Panc1 (cell line): ENCODE measurements around the gene SLIT3. TPM values are rescaled to one million over a fixed set of nuclear protein-coding genes. Genes with fewer than 3 reads are reported as not detected.

Source experiments
- ATAC-seq: fragments of 200-7000 bp; cut with Tn5 transposase; 2 replicates; pipeline ENCODE4 v1.9.1; 2020; ENCODE audit warnings: mild to moderate bottlenecking, moderate library complexity
- BruUV-seq: library from RNA; stranded (reverse); fragments of 400-500 nt; replicated peaks from 2 replicates; lab custom pipeline; 2021; lab: Mats Ljungman, UMichigan
- CTCF ChIA-PET: fragments of 300-600 bp; sonication (Branson Sonifier 250); formaldehyde crosslinking; loops from one replicate; lab custom pipeline; 2022; ENCODE audit warnings: antibody characterized with exemption; lab: Charles Lee
- POLR2A ChIA-PET: fragments of 300-600 bp; sonication (Branson Sonifier 250); formaldehyde crosslinking; loops from one replicate; lab custom pipeline; 2022; ENCODE audit warnings: antibody characterized with exemption; lab: Charles Lee
- DNase-seq: peaks from one replicate; pipeline ENCODE4 v3.0.0-alpha.2; 2010; ENCODE audit warnings: low read depth, low spot score
- H3K27ac ChIP-seq: 2 replicates; pipeline ENCODE4 v1.5.1; 2011; ENCODE audit warnings: mild to moderate bottlenecking, low read length, inconsistent platforms
- H3K27me3 ChIP-seq: fragments of 200-500 bp; sonication (Bioruptor generic); 2 replicates; pipeline ENCODE4 v1.6.0; 2014; ENCODE audit warnings: low read length, inconsistent platforms; ENCODE audit not compliant: control insufficient read depth, insufficient read depth
- H3K36me3 ChIP-seq: fragments of 200-500 bp; sonication (Bioruptor generic); 2 replicates; pipeline ENCODE4 v1.5.1; 2014; ENCODE audit warnings: inconsistent platforms, mild to moderate bottlenecking, low read length, moderate library complexity; ENCODE audit not compliant: control insufficient read depth, insufficient read depth
- H3K4me1 ChIP-seq: 2 replicates; pipeline ENCODE4 v1.5.1; 2011; ENCODE audit warnings: inconsistent platforms, mild to moderate bottlenecking, low read length, moderate library complexity; ENCODE audit not compliant: control insufficient read depth, insufficient read depth
- H3K4me3 ChIP-seq, 2 experiments: 2 replicates each; pipeline ENCODE4 v1.5.1; 2011 to 2012; ENCODE audit warnings: low read depth in 2 of 2, low read length in 2 of 2, mild to moderate bottlenecking in 2 of 2, inconsistent platforms in 1 of 2, moderate library complexity in 1 of 2
- H3K9me3 ChIP-seq: fragments of 200-500 bp; sonication (Bioruptor generic); 2 replicates; pipeline ENCODE4 v1.5.1; 2014; ENCODE audit warnings: low read depth, mild to moderate bottlenecking, inconsistent platforms, low read length, moderate library complexity; ENCODE audit not compliant: control insufficient read depth, insufficient read depth
- POLR2AphosphoS5 ChIP-seq: IDR thresholded peaks from 2 replicates; pipeline ENCODE4 v1.6.1; 2012; ENCODE audit warnings: mild to moderate bottlenecking, low read depth, low read length, moderate library complexity
- SIN3A ChIP-seq: IDR thresholded peaks from 2 replicates; pipeline ENCODE4 v1.6.1; 2012; ENCODE audit warnings: low read depth, mild to moderate bottlenecking, low read length, moderate library complexity, borderline replicate concordance; ENCODE audit not compliant: insufficient read depth
- TCF7L2 ChIP-seq: IDR thresholded peaks from 2 replicates; pipeline ENCODE4 v1.6.1; 2011; ENCODE audit warnings: mild to moderate bottlenecking, low read depth, low read length, inconsistent platforms
- in situ Hi-C: cut with HindIII; loops from 2 replicates; pipeline ENCODE4 v1.10.0; 2016; ENCODE audit warnings: low sequenced_read_pairs, low pct_unique_long_range_greater_than_20kb
- intact Hi-C: fragments of 100-400 bp; cut with micrococcal nuclease; formaldehyde crosslinking; loops from one replicate; pipeline ENCODE4 v1.10.0; 2022; ENCODE audit not compliant: unreplicated experiment
- total RNA-seq: library from RNA; stranded (reverse); gene quantifications from one replicate; pipeline ENCODE4 v1.2.1, GENCODE V29; 2021; ENCODE audit not compliant: unreplicated experiment
- TF ChIP-seq, protein P1 (sequence below), 2 experiments: IDR thresholded peaks; 2 replicates each; pipeline ENCODE4 v1.6.1; 2011 to 2012; ENCODE audit warnings: low read depth in 2 of 2, control low read depth in 1 of 2, low read length in 1 of 2, mild to moderate bottlenecking in 1 of 2, moderate library complexity in 1 of 2; ENCODE audit not compliant: insufficient read depth in 1 of 2
- TF ChIP-seq, protein P2 (sequence below): fragments of 450-650 bp; IDR thresholded peaks from 2 replicates; pipeline ENCODE4 v1.5.1; 2017; ENCODE audit warnings: mild to moderate bottlenecking

Gene SLIT3
- total RNA-seq, 1 experiment from 2014 or later = 26.4 TPM

DNA sequence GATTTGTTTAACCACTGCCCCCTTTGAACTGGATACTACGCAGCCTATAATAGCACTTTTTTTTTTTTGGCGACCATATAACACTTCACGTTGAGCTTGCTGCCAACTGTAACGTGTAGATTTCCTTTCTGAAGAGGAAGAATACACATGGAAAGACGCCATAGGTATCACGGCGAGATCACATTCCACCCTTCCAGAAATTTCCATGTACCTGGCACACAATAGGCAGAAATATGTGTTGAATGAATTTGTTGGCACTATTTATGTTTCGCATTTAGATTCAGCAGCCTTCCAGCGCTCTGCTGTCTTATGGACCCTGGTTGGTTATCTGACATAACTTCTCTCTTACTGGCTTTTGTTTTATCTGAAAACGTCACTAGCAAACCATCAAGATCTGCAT is 250.3 kb downstream of the SLIT3 start:
- in situ Hi-C loops = no loop called here
- intact Hi-C loops = no loop called here
- no peaks in the 10 kb centered on the region for H3K9me3 ChIP-seq
- TF ChIP-seq TCF7L2 (no peak), SIN3A (no peak), POLR2AphosphoS5 (no peak)
- TF ChIP-seq, protein P1, sequence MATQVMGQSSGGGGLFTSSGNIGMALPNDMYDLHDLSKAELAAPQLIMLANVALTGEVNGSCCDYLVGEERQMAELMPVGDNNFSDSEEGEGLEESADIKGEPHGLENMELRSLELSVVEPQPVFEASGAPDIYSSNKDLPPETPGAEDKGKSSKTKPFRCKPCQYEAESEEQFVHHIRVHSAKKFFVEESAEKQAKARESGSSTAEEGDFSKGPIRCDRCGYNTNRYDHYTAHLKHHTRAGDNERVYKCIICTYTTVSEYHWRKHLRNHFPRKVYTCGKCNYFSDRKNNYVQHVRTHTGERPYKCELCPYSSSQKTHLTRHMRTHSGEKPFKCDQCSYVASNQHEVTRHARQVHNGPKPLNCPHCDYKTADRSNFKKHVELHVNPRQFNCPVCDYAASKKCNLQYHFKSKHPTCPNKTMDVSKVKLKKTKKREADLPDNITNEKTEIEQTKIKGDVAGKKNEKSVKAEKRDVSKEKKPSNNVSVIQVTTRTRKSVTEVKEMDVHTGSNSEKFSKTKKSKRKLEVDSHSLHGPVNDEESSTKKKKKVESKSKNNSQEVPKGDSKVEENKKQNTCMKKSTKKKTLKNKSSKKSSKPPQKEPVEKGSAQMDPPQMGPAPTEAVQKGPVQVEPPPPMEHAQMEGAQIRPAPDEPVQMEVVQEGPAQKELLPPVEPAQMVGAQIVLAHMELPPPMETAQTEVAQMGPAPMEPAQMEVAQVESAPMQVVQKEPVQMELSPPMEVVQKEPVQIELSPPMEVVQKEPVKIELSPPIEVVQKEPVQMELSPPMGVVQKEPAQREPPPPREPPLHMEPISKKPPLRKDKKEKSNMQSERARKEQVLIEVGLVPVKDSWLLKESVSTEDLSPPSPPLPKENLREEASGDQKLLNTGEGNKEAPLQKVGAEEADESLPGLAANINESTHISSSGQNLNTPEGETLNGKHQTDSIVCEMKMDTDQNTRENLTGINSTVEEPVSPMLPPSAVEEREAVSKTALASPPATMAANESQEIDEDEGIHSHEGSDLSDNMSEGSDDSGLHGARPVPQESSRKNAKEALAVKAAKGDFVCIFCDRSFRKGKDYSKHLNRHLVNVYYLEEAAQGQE (IDR thresholded peaks at IDR 0.05; ENCODE audit: insufficient read depth in 1 of 2, low read depth in 2 of 2, low read length in 1 of 2) = no peak
- TF ChIP-seq, protein P2, sequence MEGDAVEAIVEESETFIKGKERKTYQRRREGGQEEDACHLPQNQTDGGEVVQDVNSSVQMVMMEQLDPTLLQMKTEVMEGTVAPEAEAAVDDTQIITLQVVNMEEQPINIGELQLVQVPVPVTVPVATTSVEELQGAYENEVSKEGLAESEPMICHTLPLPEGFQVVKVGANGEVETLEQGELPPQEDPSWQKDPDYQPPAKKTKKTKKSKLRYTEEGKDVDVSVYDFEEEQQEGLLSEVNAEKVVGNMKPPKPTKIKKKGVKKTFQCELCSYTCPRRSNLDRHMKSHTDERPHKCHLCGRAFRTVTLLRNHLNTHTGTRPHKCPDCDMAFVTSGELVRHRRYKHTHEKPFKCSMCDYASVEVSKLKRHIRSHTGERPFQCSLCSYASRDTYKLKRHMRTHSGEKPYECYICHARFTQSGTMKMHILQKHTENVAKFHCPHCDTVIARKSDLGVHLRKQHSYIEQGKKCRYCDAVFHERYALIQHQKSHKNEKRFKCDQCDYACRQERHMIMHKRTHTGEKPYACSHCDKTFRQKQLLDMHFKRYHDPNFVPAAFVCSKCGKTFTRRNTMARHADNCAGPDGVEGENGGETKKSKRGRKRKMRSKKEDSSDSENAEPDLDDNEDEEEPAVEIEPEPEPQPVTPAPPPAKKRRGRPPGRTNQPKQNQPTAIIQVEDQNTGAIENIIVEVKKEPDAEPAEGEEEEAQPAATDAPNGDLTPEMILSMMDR = no peak
- H3K4me3 ChIP-seq = no peak overlapping the region
- no TSS peak for BruUV-seq
- no peaks in the 10 kb centered on the region for H3K36me3 ChIP-seq
- no peaks in the 10 kb centered on the region for H3K4me1 ChIP-seq
- DNase-seq = no peak
- no peaks in the 10 kb centered on the region for H3K27me3 ChIP-seq
- no peak overlapping the region for H3K27ac ChIP-seq
- POLR2A ChIA-PET = no interaction called here
- ATAC-seq = no peak
- CTCF ChIA-PET = interaction anchor here (0.6 kb wide), 1 partner anchor 20 kb away, joined by 3 read pairs; no protein-coding TSS in a partner anchor

DNA sequence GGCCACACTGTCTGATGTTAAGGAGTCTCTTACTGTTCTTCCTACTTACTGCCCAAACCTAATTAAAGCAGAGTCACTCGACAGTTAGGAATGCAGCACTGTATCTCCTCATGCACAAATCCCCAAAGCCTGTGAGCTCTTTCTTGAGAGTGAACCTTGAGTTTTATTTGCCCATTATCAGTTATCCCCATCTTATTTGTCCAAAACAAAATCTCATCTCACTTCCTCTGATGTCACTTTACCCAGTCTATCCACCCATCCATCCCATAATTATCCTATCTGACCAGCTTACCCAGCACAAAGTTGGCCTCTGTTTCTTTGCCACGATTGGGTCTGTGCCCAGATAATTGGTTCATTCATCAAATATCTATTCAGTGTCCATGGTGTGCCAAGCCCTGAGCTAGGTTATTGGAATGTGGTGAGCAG is 250.8 kb downstream of the SLIT3 start:
- DNase-seq (no peak), ATAC-seq (peak; percentile 56)
- in situ Hi-C loops = no loop called here
- Histone ChIP-seq H3K27me3 (no peaks in the 10 kb centered on the region), H3K36me3 (no peaks in the 10 kb centered on the region), H3K9me3 (no peaks in the 10 kb centered on the region), H3K27ac (no peak overlapping the region), H3K4me1 (no peaks in the 10 kb centered on the region), H3K4me3 (no peak overlapping the region)
- TF ChIP-seq TCF7L2 = no peak
- TF ChIP-seq, protein P1 (IDR thresholded peaks at IDR 0.05; ENCODE audit: insufficient read depth in 1 of 2, low read depth in 2 of 2, low read length in 1 of 2) = no peak
- no peak for TF ChIP-seq POLR2AphosphoS5
- TF ChIP-seq SIN3A = no peak
- TF ChIP-seq, protein P2 = no peak
- intact Hi-C loops = no loop called here
- no TSS peak for BruUV-seq
- ChIA-PET CTCF (no interaction called here), POLR2A (interaction anchor here (0.7 kb wide), 1 partner anchor 129 kb away, joined by 3 read pairs; no protein-coding TSS in a partner anchor)
